Transverse colon (tissue), 3 donors: ENCODE data around the gene NTRK3.

ENCODE experiments used
- EP300 ChIP-seq: sonication (generic); formaldehyde crosslinking; IDR thresholded peaks from one replicate; pipeline ENCODE4 v1.6.1; 2017; ENCODE audit warnings: antibody characterized with exemption, low read depth
- POLR2A ChIP-seq: fragments of 450-650 bp; IDR thresholded peaks from one replicate; pipeline ENCODE4 v1.6.1; 2016; ENCODE audit warnings: antibody characterized with exemption, mild to moderate bottlenecking, moderate library complexity
- TF ChIP-seq, protein P1 (sequence below), 5 experiments: fragments of 200-600 bp in 3 of 5; fragments of 450-650 bp in 2 of 5; sonication (generic) in 3 of 5; IDR thresholded peaks; 1 replicate in 2 of 5; 2 replicates in 3 of 5; pipeline ENCODE4 v1.5.1; 2016 to 2017; ENCODE audit warnings: antibody characterized with exemption in 5 of 5, inconsistent platforms in 3 of 5, mild to moderate bottlenecking in 2 of 5, moderate library complexity in 1 of 5

DNA sequence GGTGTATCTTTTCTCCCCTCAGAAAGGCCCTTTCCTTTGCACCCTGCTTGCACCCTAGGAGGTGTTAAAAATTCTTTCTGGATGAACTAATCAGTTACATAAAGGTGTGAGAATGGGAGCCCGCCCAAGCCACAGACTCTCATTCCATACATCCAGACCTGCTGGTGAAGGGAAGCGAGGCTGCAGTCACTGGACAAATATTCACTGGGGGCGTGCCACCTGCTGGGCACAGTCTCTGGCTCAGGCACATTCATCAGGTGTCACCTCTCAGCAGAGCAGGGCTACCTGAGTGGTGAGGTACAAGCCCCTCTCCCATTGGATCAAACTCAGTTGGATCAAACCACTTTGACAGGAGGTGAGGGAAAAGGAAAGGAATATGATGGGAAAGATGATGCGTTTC is 52.0 kb downstream of the NTRK3 start:
- TF ChIP-seq, protein P1, sequence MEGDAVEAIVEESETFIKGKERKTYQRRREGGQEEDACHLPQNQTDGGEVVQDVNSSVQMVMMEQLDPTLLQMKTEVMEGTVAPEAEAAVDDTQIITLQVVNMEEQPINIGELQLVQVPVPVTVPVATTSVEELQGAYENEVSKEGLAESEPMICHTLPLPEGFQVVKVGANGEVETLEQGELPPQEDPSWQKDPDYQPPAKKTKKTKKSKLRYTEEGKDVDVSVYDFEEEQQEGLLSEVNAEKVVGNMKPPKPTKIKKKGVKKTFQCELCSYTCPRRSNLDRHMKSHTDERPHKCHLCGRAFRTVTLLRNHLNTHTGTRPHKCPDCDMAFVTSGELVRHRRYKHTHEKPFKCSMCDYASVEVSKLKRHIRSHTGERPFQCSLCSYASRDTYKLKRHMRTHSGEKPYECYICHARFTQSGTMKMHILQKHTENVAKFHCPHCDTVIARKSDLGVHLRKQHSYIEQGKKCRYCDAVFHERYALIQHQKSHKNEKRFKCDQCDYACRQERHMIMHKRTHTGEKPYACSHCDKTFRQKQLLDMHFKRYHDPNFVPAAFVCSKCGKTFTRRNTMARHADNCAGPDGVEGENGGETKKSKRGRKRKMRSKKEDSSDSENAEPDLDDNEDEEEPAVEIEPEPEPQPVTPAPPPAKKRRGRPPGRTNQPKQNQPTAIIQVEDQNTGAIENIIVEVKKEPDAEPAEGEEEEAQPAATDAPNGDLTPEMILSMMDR (IDR thresholded peaks at IDR 0.05): no peak
- TF ChIP-seq POLR2A (no peak), EP300 (no peak)
